GM12872 (cell line): ENCODE results near the gene PCMTD2.

Experiments used
- CTCF ChIP-seq: IDR thresholded peaks from 3 replicates; pipeline ENCODE4 v1.5.1; 2011; ENCODE audit warnings: low read depth, mild to moderate bottlenecking, low read length, moderate library complexity; ENCODE audit not compliant: insufficient read depth

Gene PCMTD2

GRCh38 chr20:64230461-64231145, 24.9 kb upstream of the PCMTD2 start:
- TF ChIP-seq CTCF: no peak

- no peak for TF ChIP-seq CTCF
Observed at GRCh38 chr20:64231621-64232550, 23.7 kb upstream of the PCMTD2 start.

- no peak for TF ChIP-seq CTCF
Observed at GRCh38 chr20:64232794-64233193, 22.8 kb upstream of the PCMTD2 start.

- TF ChIP-seq CTCF: no peak
Observed at GRCh38 chr20:64233725-64234124, 21.8 kb upstream of the PCMTD2 start.

GRCh38 chr20:64234291-64234791, 21.2 kb upstream of the PCMTD2 start:
- no peak for TF ChIP-seq CTCF

GRCh38 chr20:64236137-64237088, 19.1 kb upstream of the PCMTD2 start:
- TF ChIP-seq CTCF: no peak

GRCh38 chr20:64237316-64237715, 18.2 kb upstream of the PCMTD2 start:
- no peak for TF ChIP-seq CTCF
